Prostate gland (tissue), 2 donors: Measurements from ENCODE around the gene C4orf50. TPM values are rescaled to one million over a fixed set of nuclear protein-coding genes. Genes with fewer than 3 reads are reported as not detected.

ENCODE experiments used
- DNase-seq: peaks from one replicate; pipeline ENCODE4 v3.0.0-alpha.2; 2019; ENCODE audit warnings: low spot score
- H3K27ac ChIP-seq, 2 donors: fragments of 200-600 bp; sonication (generic); 2 replicates each; pipeline ENCODE4 v1.5.1; 2017 to 2019
- H3K27me3 ChIP-seq: fragments of 200-600 bp; sonication (generic); replicated peaks from 2 replicates; pipeline ENCODE4 v1.5.1; 2019; ENCODE audit not compliant: insufficient read depth
- H3K36me3 ChIP-seq, 2 donors: fragments of 200-600 bp; sonication (generic); 1 replicate in 1 of 2; 2 replicates in 1 of 2; pipeline versions ENCODE4 v1.5.1 to v1.8.1; 2017 to 2019
- H3K4me1 ChIP-seq: fragments of 200-600 bp; sonication (generic); replicated peaks from 2 replicates; pipeline ENCODE4 v1.5.1; 2019
- H3K4me3 ChIP-seq, 2 donors: fragments of 200-600 bp; sonication (generic); 2 replicates each; pipeline ENCODE4 v1.5.1; 2017 to 2019
- H3K9me3 ChIP-seq: fragments of 200-600 bp; sonication (generic); 2 replicates; pipeline ENCODE4 v1.5.1; 2017
- CTCF ChIP-seq, 4 experiments: fragments of 200-600 bp in 2 of 4; fragments of 450-650 bp in 2 of 4; sonication (generic) in 2 of 4; IDR thresholded peaks; 1 replicate in 3 of 4; 2 replicates in 1 of 4; pipeline ENCODE4 v1.5.1; 2016 to 2019; ENCODE audit warnings: antibody characterized with exemption in 4 of 4, mild to moderate bottlenecking in 2 of 4, moderate library complexity in 2 of 4
- POLR2A ChIP-seq: fragments of 450-650 bp; IDR thresholded peaks from one replicate; pipeline ENCODE4 v1.6.1; 2016; ENCODE audit warnings: antibody characterized with exemption, mild to moderate bottlenecking
- POLR2AphosphoS5 ChIP-seq: sonication (generic); formaldehyde crosslinking; IDR thresholded peaks from one replicate; pipeline ENCODE4 v1.6.1; 2017; ENCODE audit warnings: antibody characterized with exemption
- WGBS: methylation state at CpG from one replicate; pipeline ENCODE4 v1.1.5; 2018; 5-methylcytosine and 5-hydroxymethylcytosine counted together
- intact Hi-C: fragments of 100-400 bp; cut with DNase I; formaldehyde crosslinking; loops from one replicate; pipeline ENCODE4 v1.14.2; 2022
- total RNA-seq, 2 donors: library from RNA; depleted of rRNA; stranded (reverse); fragments of >200 nt; gene quantifications; one replicate each; pipeline ENCODE4 v1.1.0, GENCODE V29; 2016

The C4orf50 gene
- total RNA-seq, 2 donors from 2014 or later, result 0.87 to 2.8 TPM

GRCh38 chr4:6042293-6043063, 24.2 kb upstream of the C4orf50 start:
- WGBS, result 83% methylated on average over 21 of the region's 21 CpGs
- no peak for DNase-seq
- H3K27ac ChIP-seq, result no peak overlapping the region
- no peaks in the 10 kb centered on the region for H3K9me3 ChIP-seq
- no peak for TF ChIP-seq CTCF (IDR thresholded peaks at IDR 0.05)
- TF ChIP-seq POLR2A, result no peak
- no peak for TF ChIP-seq POLR2AphosphoS5
- H3K36me3 ChIP-seq, result no peaks in the 10 kb centered on the region
- intact Hi-C loops, result no loop called here
- H3K4me1 ChIP-seq, result no peaks in the 10 kb centered on the region
- H3K4me3 ChIP-seq, result no peak overlapping the region
- H3K27me3 ChIP-seq, result no peaks in the 10 kb centered on the region

GRCh38 chr4:6041800-6042199, 23.6 kb upstream of the C4orf50 start:
- intact Hi-C loops, result no loop called here
- no peak overlapping the region for H3K27ac ChIP-seq
- no peak for DNase-seq
- no peak overlapping the region for H3K4me3 ChIP-seq
- WGBS, result 85% methylated on average over 5 of the region's 5 CpGs
- no peaks in the 10 kb centered on the region for H3K27me3 ChIP-seq
- TF ChIP-seq POLR2AphosphoS5, result no peak
- no peak for TF ChIP-seq CTCF (IDR thresholded peaks at IDR 0.05)
- TF ChIP-seq POLR2A, result no peak
- no peaks in the 10 kb centered on the region for H3K4me1 ChIP-seq
- H3K9me3 ChIP-seq, result no peaks in the 10 kb centered on the region
- no peaks in the 10 kb centered on the region for H3K36me3 ChIP-seq

GRCh38 chr4:6038711-6039110, 20.5 kb upstream of the C4orf50 start:
- no peaks in the 10 kb centered on the region for H3K4me1 ChIP-seq
- H3K9me3 ChIP-seq, result no peaks in the 10 kb centered on the region
- DNase-seq, result no peak
- WGBS, result 79% methylated on average over 8 of the region's 8 CpGs
- no peak overlapping the region for H3K27ac ChIP-seq
- intact Hi-C loops, result no loop called here
- H3K36me3 ChIP-seq, result no peaks in the 10 kb centered on the region
- no peaks in the 10 kb centered on the region for H3K27me3 ChIP-seq
- H3K4me3 ChIP-seq, result no peak overlapping the region
- TF ChIP-seq POLR2AphosphoS5, result no peak
- TF ChIP-seq POLR2A, result no peak
- TF ChIP-seq CTCF (IDR thresholded peaks at IDR 0.05), result no peak

- no peak for TF ChIP-seq POLR2A
- no peak for TF ChIP-seq POLR2AphosphoS5
- no peak for TF ChIP-seq CTCF (IDR thresholded peaks at IDR 0.05)
- H3K27ac ChIP-seq, result no peak overlapping the region
- no peaks in the 10 kb centered on the region for H3K4me1 ChIP-seq
- 93% methylated on average over 16 of the region's 16 CpGs for WGBS
- intact Hi-C loops, result no loop called here
- no peaks in the 10 kb centered on the region for H3K36me3 ChIP-seq
- no peaks in the 10 kb centered on the region for H3K27me3 ChIP-seq
- no peak overlapping the region for H3K4me3 ChIP-seq
- H3K9me3 ChIP-seq, result no peaks in the 10 kb centered on the region
- DNase-seq, result no peak
Observed at GRCh38 chr4:6035786-6036185, 17.6 kb upstream of the C4orf50 start.

- H3K36me3 ChIP-seq, result no peaks in the 10 kb centered on the region
- H3K4me3 ChIP-seq, result no peak overlapping the region
- no peak for DNase-seq
- H3K4me1 ChIP-seq, result no peaks in the 10 kb centered on the region
- no peaks in the 10 kb centered on the region for H3K9me3 ChIP-seq
- no peak for TF ChIP-seq POLR2A
- no peak for TF ChIP-seq POLR2AphosphoS5
- TF ChIP-seq CTCF (IDR thresholded peaks at IDR 0.05), result no peak
- H3K27me3 ChIP-seq, result no peaks in the 10 kb centered on the region
- no peak overlapping the region for H3K27ac ChIP-seq
- 89% methylated on average over 4 of the region's 4 CpGs for WGBS
- intact Hi-C loops, result no loop called here
Observed at GRCh38 chr4:6033381-6033780, 15.2 kb upstream of the C4orf50 start.
